Measurements from ENCODE around the gene KIF25.
"Not testable (repeated sequence)": the region's sequence is repeated elsewhere in the genome, so short reads cannot be mapped to it uniquely, and the experiment has no call there.

Gene KIF25

GRCh38 chr6:167995302-167995701 lies 2.2 kb upstream of the KIF25 start:
- DNase-seq (ENCODE audit: low read depth), result no peak

GRCh38 chr6:167995731-167996151 lies 1.7 kb upstream of the KIF25 start:
- DNase-seq (ENCODE audit: low read depth), result no peak

- no peak for DNase-seq (ENCODE audit: low read depth)
Measured at GRCh38 chr6:167996424-167997199, 859 bp upstream of the KIF25 start.

- no peak for DNase-seq (ENCODE audit: low read depth)
Measured at GRCh38 chr6:167998215-167998614, 744 bp downstream of the KIF25 start.

GRCh38 chr6:168000198-168001028 lies 2.9 kb downstream of the KIF25 start:
- no peak for DNase-seq (ENCODE audit: low read depth)

GRCh38 chr6:168001029-168001332 lies 3.5 kb downstream of the KIF25 start:
- DNase-seq (ENCODE audit: low read depth), result no peak

GRCh38 chr6:168001514-168001913 lies 4.0 kb downstream of the KIF25 start:
- DNase-seq (ENCODE audit: low read depth), result not testable (repeated sequence)

- no peak for DNase-seq (ENCODE audit: low read depth)
Measured at GRCh38 chr6:168002804-168003203, 5.3 kb downstream of the KIF25 start.

GRCh38 chr6:168004023-168004422 lies 6.6 kb downstream of the KIF25 start:
- DNase-seq (ENCODE audit: low read depth), result no peak

GRCh38 chr6:168004945-168005344 lies 7.5 kb downstream of the KIF25 start:
- DNase-seq (ENCODE audit: low read depth), result no peak

GRCh38 chr6:168005796-168006195 lies 8.3 kb downstream of the KIF25 start:
- DNase-seq (ENCODE audit: low read depth), result no peak

- DNase-seq (ENCODE audit: low read depth), result no peak
Measured at GRCh38 chr6:168007592-168008338, 10.3 kb downstream of the KIF25 start.

- no peak for DNase-seq (ENCODE audit: low read depth)
Measured at GRCh38 chr6:168009331-168009730, 11.9 kb downstream of the KIF25 start.

- no peak for DNase-seq (ENCODE audit: low read depth)
Measured at GRCh38 chr6:168011291-168011690, 13.8 kb downstream of the KIF25 start.

- DNase-seq (ENCODE audit: low read depth), result no peak
Measured at GRCh38 chr6:168012431-168013249, 15.2 kb downstream of the KIF25 start.

GRCh38 chr6:168013250-168013915 lies 15.9 kb downstream of the KIF25 start:
- no peak for DNase-seq (ENCODE audit: low read depth)

GRCh38 chr6:168014428-168014827 lies 17.0 kb downstream of the KIF25 start:
- DNase-seq (ENCODE audit: low read depth), result no peak

- DNase-seq (ENCODE audit: low read depth), result no peak
Measured at GRCh38 chr6:168015009-168015408, 17.5 kb downstream of the KIF25 start.

GRCh38 chr6:168015482-168016175 lies 18.2 kb downstream of the KIF25 start:
- DNase-seq (ENCODE audit: low read depth), result no peak

- no peak for DNase-seq (ENCODE audit: low read depth)
Measured at GRCh38 chr6:168016176-168016620, 18.7 kb downstream of the KIF25 start.

Measured in activated T-helper 9 cell treated with anti-CD3 and anti-CD28 coated beads, Interleukin-2, amount 50 U/mL, for 16 hours (primary cell).